Naive B cell (primary cell): Measurements from ENCODE around the gene CHAD. TPM values are rescaled to one million over a fixed set of nuclear protein-coding genes. Genes with fewer than 3 reads are reported as not detected.
"Not testable (repeated sequence)": the region's sequence is repeated elsewhere in the genome, so short reads cannot be mapped to it uniquely, and the experiment has no call there.

Experiments
- ATAC-seq, 2 donors: fragments of 150-1000 bp; cut with Tn5 transposase; 2 replicates each; pipeline ENCODE4 v1.10.0; 2021; ENCODE audit warnings: low read depth in 2 of 2, mild to moderate bottlenecking in 2 of 2, moderate library complexity in 2 of 2
- DNase-seq: peaks from one replicate; pipeline ENCODE4 v3.0.0; 2022
- H3K27ac Mint-ChIP-seq, 6 donors: one replicate each; pipeline ENCODE4 v1.8.0; 2020 to 2022; ENCODE audit warnings: mild to moderate bottlenecking in 6 of 6, mixed read lengths in 6 of 6, moderate library complexity in 5 of 6, inconsistent platforms in 2 of 6
- H3K27me3 Mint-ChIP-seq, 3 donors: one replicate each; pipeline ENCODE4 v1.8.0; 2021 to 2022; ENCODE audit warnings: mixed read lengths in 3 of 3, mild to moderate bottlenecking in 1 of 3
- H3K36me3 Mint-ChIP-seq, 2 donors: one replicate each; pipeline ENCODE4 v1.8.0; 2020 to 2022; ENCODE audit warnings: mixed read lengths in 2 of 2, inconsistent platforms in 1 of 2, mild to moderate bottlenecking in 1 of 2
- H3K4me1 Mint-ChIP-seq, 3 donors: one replicate each; pipeline ENCODE4 v1.8.0; 2020 to 2022; ENCODE audit warnings: mixed read lengths in 3 of 3, inconsistent platforms in 1 of 3, mild to moderate bottlenecking in 1 of 3, moderate library complexity in 1 of 3
- H3K4me3 Mint-ChIP-seq, 8 donors: one replicate each; pipeline ENCODE4 v1.8.0; 2020 to 2022; ENCODE audit warnings: mild to moderate bottlenecking in 8 of 8, mixed read lengths in 8 of 8, moderate library complexity in 8 of 8, inconsistent platforms in 2 of 8
- H3K9me3 Mint-ChIP-seq, 7 donors: one replicate each; pipeline ENCODE4 v1.8.0; 2020 to 2022; ENCODE audit warnings: mixed read lengths in 7 of 7, mild to moderate bottlenecking in 5 of 7, inconsistent platforms in 2 of 7, moderate library complexity in 1 of 7
- polyA plus RNA-seq, 6 donors: library from polyadenylated mRNA; unstranded; fragments of 300-500 nt; fragmentation: Illumina TruSeq; gene quantifications; one replicate each; pipeline ENCODE4 v1.2.3, GENCODE V29; 2021; ENCODE audit warnings: low read depth in 6 of 6

CHAD gene
- polyA plus RNA-seq, 6 donors from 2014 or later, result 0.14 to 0.24 (median 0.16) TPM; not detected in 3

GRCh38 chr17:50423553-50424159, 45.0 kb downstream of the CHAD start:
- Mint-ChIP-seq H3K9me3 (peaks cover 4 to 8% (median 5%) of the 10 kb centered on the region in 7 donors), H3K36me3 (peaks cover 6 to 8% of the 10 kb centered on the region in 2 donors), H3K4me3 (peak overlapping the region in 4 of 8 donors; percentile 53 to 85 (median 63)), H3K27me3 (no peaks in the 10 kb centered on the region), H3K27ac (peak overlapping the region in 3 of 6 donors; percentile 20 to 89 (median 63)), H3K4me1 (peaks cover 15 to 59% (median 27%) of the 10 kb centered on the region in 3 donors)
- ATAC-seq, result no peak
- no peak for DNase-seq

GRCh38 chr17:50422738-50423137, 45.9 kb downstream of the CHAD start:
- H3K9me3 Mint-ChIP-seq, result peaks cover 4 to 8% (median 5%) of the 10 kb centered on the region in 7 donors
- H3K4me1 Mint-ChIP-seq, result peaks cover 15 to 55% (median 27%) of the 10 kb centered on the region in 3 donors
- H3K4me3 Mint-ChIP-seq, result peak overlapping the region in 2 of 8 donors; percentile 65 to 85
- H3K27ac Mint-ChIP-seq, result peak overlapping the region in 1 of 6 donors; percentile 89
- peaks cover 6 to 9% of the 10 kb centered on the region in 2 donors for H3K36me3 Mint-ChIP-seq
- DNase-seq (no peak), ATAC-seq (no peak)
- H3K27me3 Mint-ChIP-seq, result no peaks in the 10 kb centered on the region

- Mint-ChIP-seq H3K27me3 (peaks cover 0 to 4% (median 0%) of the 10 kb centered on the region in 3 donors), H3K27ac (peak overlapping the region; percentile 89 to 96 (median 92)), H3K4me1 (peaks cover 8 to 42% (median 16%) of the 10 kb centered on the region in 3 donors), H3K36me3 (peaks cover 6 to 9% of the 10 kb centered on the region in 2 donors), H3K9me3 (peaks cover 4 to 8% (median 5%) of the 10 kb centered on the region in 7 donors), H3K4me3 (peak overlapping the region; percentile 51 to 88 (median 82))
- ATAC-seq, result peak; percentile 42 to 45
- peak; percentile 39 for DNase-seq
Observed at GRCh38 chr17:50421308-50422051, 47.2 kb downstream of the CHAD start.

- peaks cover 6 to 41% (median 11%) of the 10 kb centered on the region in 3 donors for H3K4me1 Mint-ChIP-seq
- peaks cover 4 to 8% (median 5%) of the 10 kb centered on the region in 7 donors for H3K9me3 Mint-ChIP-seq
- peaks cover 6 to 9% of the 10 kb centered on the region in 2 donors for H3K36me3 Mint-ChIP-seq
- peak overlapping the region in 3 of 8 donors; percentile 64 to 84 (median 83) for H3K4me3 Mint-ChIP-seq
- ATAC-seq (no peak), DNase-seq (no peak)
- peak overlapping the region in 3 of 6 donors; percentile 91 to 96 (median 94) for H3K27ac Mint-ChIP-seq
- peaks cover 0 to 4% (median 0%) of the 10 kb centered on the region in 3 donors for H3K27me3 Mint-ChIP-seq
Observed at GRCh38 chr17:50420419-50421112, 48.1 kb downstream of the CHAD start.

GRCh38 chr17:50419577-50419976, 49.1 kb downstream of the CHAD start:
- not testable (repeated sequence) for H3K9me3 Mint-ChIP-seq, H3K27ac Mint-ChIP-seq, ATAC-seq, DNase-seq, H3K27me3 Mint-ChIP-seq, H3K36me3 Mint-ChIP-seq
- Mint-ChIP-seq H3K4me1 (peaks cover 5 to 34% (median 10%) of the 10 kb centered on the region in 3 donors), H3K4me3 (peak overlapping the region in 3 of 8 donors; percentile 9 to 51 (median 45))

GRCh38 chr17:50414808-50415207, 53.9 kb downstream of the CHAD start:
- Mint-ChIP-seq H3K9me3 (peaks cover 5 to 10% (median 6%) of the 10 kb centered on the region in 7 donors), H3K4me1 (peaks cover 0 to 8% (median 0%) of the 10 kb centered on the region in 3 donors), H3K27me3 (peaks cover 0 to 10% (median 8%) of the 10 kb centered on the region in 3 donors), H3K27ac (no peak overlapping the region), H3K4me3 (no peak overlapping the region), H3K36me3 (peaks cover 6 to 9% of the 10 kb centered on the region in 2 donors)
- no peak for ATAC-seq
- DNase-seq, result no peak

Other genes with a start within 250 kb of the CHAD start
- gene TMEM92, start 194.4 kb downstream of the CHAD start, polyA plus RNA-seq, result not detected
- gene XYLT2, start 122.8 kb downstream of the CHAD start, polyA plus RNA-seq, result 10 to 100 TPM in 2 of 6 donors, 1 to 10 TPM in 4; 5.7 to 14.0 (median 9.5) TPM
- 10 to 100 TPM; 46.6 to 62.9 (median 50.4) TPM for gene MRPL27, start 95.7 kb downstream of the CHAD start, polyA plus RNA-seq
- under 1 TPM in 4 of 6 donors, not detected in 2; 0.36 to 0.87 (median 0.59) TPM for gene EME1, start 95.7 kb downstream of the CHAD start, polyA plus RNA-seq
- 10 to 100 TPM; 15.4 to 29.2 (median 20.0) TPM for gene LRRC59, start 71.4 kb downstream of the CHAD start, polyA plus RNA-seq
- 1 to 10 TPM; 3.3 to 9.1 (median 5.2) TPM for gene ACSF2, start 42.7 kb downstream of the CHAD start, polyA plus RNA-seq
- gene RSAD1, start 10.0 kb upstream of the CHAD start, polyA plus RNA-seq, result 10 to 100 TPM; 42.1 to 58.9 (median 51.0) TPM
- under 1 TPM in 3 of 6 donors, not detected in 3; 0.14 to 0.75 (median 0.47) TPM for gene MYCBPAP, start 39.6 kb upstream of the CHAD start, polyA plus RNA-seq
- gene EPN3, start 63.9 kb upstream of the CHAD start, polyA plus RNA-seq, result not detected
- 10 to 100 TPM in 4 of 6 donors, 1 to 10 TPM in 2; 8.2 to 17.0 (median 11.9) TPM for gene SPATA20, start 78.3 kb upstream of the CHAD start, polyA plus RNA-seq
- not detected for gene CACNA1G, start 91.8 kb upstream of the CHAD start, polyA plus RNA-seq
- under 1 TPM in 4 of 6 donors, not detected in 2; 0.44 to 0.99 (median 0.76) TPM for gene ABCC3, start 166.0 kb upstream of the CHAD start, polyA plus RNA-seq
- gene ANKRD40, start 239.0 kb upstream of the CHAD start, polyA plus RNA-seq, result 1 to 10 TPM; 3.3 to 6.4 (median 4.6) TPM